Fibroblast of lung (primary cell): ENCODE data around the gene CEP152.

Experiments
- CTCF ChIP-seq, 2 donors: IDR thresholded peaks in 1 of 2; conservative IDR thresholded peaks in 1 of 2; 1 replicate in 1 of 2; 2 replicates in 1 of 2; pipeline ENCODE4 v1.5.1; 2011 to 2012; ENCODE audit warnings: low read length in 2 of 2, control low read depth in 1 of 2, inconsistent platforms in 1 of 2, low read depth in 1 of 2, mild to moderate bottlenecking in 1 of 2
- EZH2 ChIP-seq: IDR thresholded peaks from 2 replicates; pipeline ENCODE4 v1.5.1; 2012; ENCODE audit warnings: low read length, control low read depth, mild to moderate bottlenecking; ENCODE audit errors: missing control alignments

- TF ChIP-seq CTCF (conservative IDR thresholded peaks at IDR 0.05 in 1 of 2, IDR thresholded peaks at IDR 0.05 in 1 of 2; ENCODE audit: low read depth in 1 of 2, low read length in 2 of 2) (no peak), EZH2 (no peak)
These were observed 35.3 kb downstream of the CEP152 start for GRCh38 chr15:48775546-48775945.
